HEK293 (cell line): ENCODE results near the gene SAMD4A.

Experiments
- CTCF ChIA-PET: fragments of 350-600 bp; formaldehyde crosslinking; extraction: SDS; loops from one replicate; lab custom pipeline; 2021; ENCODE audit warnings: antibody characterized with exemption; lab: Yijun Ruan, JAX
- POLR2A ChIA-PET: fragments of 300-600 bp; formaldehyde crosslinking; extraction: SDS; loops from one replicate; lab custom pipeline; 2020; ENCODE audit warnings: antibody characterized with exemption, inconsistent platforms; lab: Yijun Ruan, JAX
- H3K27ac ChIP-seq: fragments of 200-500 bp; sonication (Bioruptor generic); 2 replicates; pipeline ENCODE4 v1.5.1; 2014; ENCODE audit warnings: low read depth, low read length, control low read depth, inconsistent platforms; ENCODE audit errors: extremely low read depth
- H3K36me3 ChIP-seq, 2 experiments: fragments of 200-500 bp in 1 of 2; sonication (Bioruptor generic) in 1 of 2; 1 replicate in 1 of 2; 2 replicates in 1 of 2; pipeline ENCODE4 v1.5.1; 2014 to 2017; ENCODE audit warnings: inconsistent platforms in 2 of 2, low read length in 2 of 2; ENCODE audit not compliant: control insufficient read depth in 2 of 2, insufficient read depth in 1 of 2
- H3K4me1 ChIP-seq: fragments of 200-500 bp; sonication (Bioruptor generic); 2 replicates; pipeline ENCODE4 v1.5.1; 2014; ENCODE audit warnings: mild to moderate bottlenecking, low read length, inconsistent platforms; ENCODE audit not compliant: control insufficient read depth, insufficient read depth
- H3K4me3 ChIP-seq: 2 replicates; pipeline ENCODE4 v1.5.1; 2011; ENCODE audit warnings: low read depth, mild to moderate bottlenecking, control low read depth, low read length, moderate library complexity
- H3K9me3 ChIP-seq: fragments of 200-500 bp; sonication (Bioruptor generic); 2 replicates; pipeline ENCODE4 v1.5.1; 2014; ENCODE audit warnings: low read depth, low read length, inconsistent platforms; ENCODE audit not compliant: control insufficient read depth, insufficient read depth
- GFI1B ChIP-seq: fragments of 450-650 bp; formaldehyde crosslinking; IDR thresholded peaks from 2 replicates; pipeline ENCODE4 v1.5.1; 2016; ENCODE audit warnings: missing biosample characterization, missing genetic modification characterization
- OVOL3 ChIP-seq: fragments of 450-650 bp; formaldehyde crosslinking; IDR thresholded peaks from 2 replicates; pipeline ENCODE4 v1.5.1; 2016; ENCODE audit warnings: missing biosample characterization, missing genetic modification characterization
- SALL2 ChIP-seq: fragments of 450-650 bp; formaldehyde crosslinking; IDR thresholded peaks from 2 replicates; pipeline ENCODE4 v1.5.0; 2017; ENCODE audit warnings: missing biosample characterization, mild to moderate bottlenecking, missing genetic modification characterization, borderline replicate concordance
- ZNF138 ChIP-seq: fragments of 450-650 bp; formaldehyde crosslinking; IDR thresholded peaks from 2 replicates; pipeline ENCODE4 v1.5.1; 2016; ENCODE audit warnings: missing biosample characterization, missing genetic modification characterization, borderline replicate concordance
- ZNF2 ChIP-seq: fragments of 450-650 bp; formaldehyde crosslinking; IDR thresholded peaks from 2 replicates; pipeline ENCODE4 v1.5.1; 2016; ENCODE audit warnings: missing biosample characterization, missing genetic modification characterization
- ZNF214 ChIP-seq: fragments of 450-650 bp; formaldehyde crosslinking; IDR thresholded peaks from 2 replicates; pipeline ENCODE4 v1.5.1; 2017; ENCODE audit warnings: missing biosample characterization, mild to moderate bottlenecking, missing genetic modification characterization, borderline replicate concordance
- ZNF335 ChIP-seq: fragments of 450-650 bp; formaldehyde crosslinking; conservative IDR thresholded peaks from 2 replicates; pipeline ENCODE4 v1.5.1; 2016; ENCODE audit warnings: missing biosample characterization, missing genetic modification characterization
- ZNF394 ChIP-seq: fragments of 450-650 bp; formaldehyde crosslinking; IDR thresholded peaks from 2 replicates; pipeline ENCODE4 v1.5.1; 2016; ENCODE audit warnings: missing biosample characterization, missing genetic modification characterization, mild to moderate bottlenecking, moderate library complexity, borderline replicate concordance
- ZNF473 ChIP-seq: fragments of 450-650 bp; formaldehyde crosslinking; IDR thresholded peaks from 2 replicates; pipeline ENCODE4 v1.5.1; 2017; ENCODE audit warnings: missing biosample characterization, missing genetic modification characterization
- ZNF571 ChIP-seq: fragments of 450-650 bp; formaldehyde crosslinking; IDR thresholded peaks from 2 replicates; pipeline ENCODE4 v1.5.0; 2017; ENCODE audit warnings: missing biosample characterization, missing genetic modification characterization
- TF ChIP-seq, protein P1 (sequence below): fragments of 450-650 bp; formaldehyde crosslinking; IDR thresholded peaks from 2 replicates; pipeline ENCODE4 v1.5.1; 2017; ENCODE audit warnings: missing biosample characterization, missing genetic modification characterization
- TF ChIP-seq, protein P2 (sequence below): sonication (generic); formaldehyde crosslinking; IDR thresholded peaks from 2 replicates; pipeline ENCODE4 v1.8.1; 2022; ENCODE audit warnings: mild to moderate bottlenecking, moderate library complexity, missing genetic modification reagents
- TF ChIP-seq, protein P3 (sequence below): fragments of 450-650 bp; formaldehyde crosslinking; conservative IDR thresholded peaks from 2 replicates; pipeline ENCODE4 v1.5.1; 2016; ENCODE audit warnings: low read depth, missing biosample characterization, missing genetic modification characterization
- TF ChIP-seq, protein P4 (sequence below): fragments of 450-650 bp; IDR thresholded peaks from 2 replicates; pipeline ENCODE4 v1.5.1; 2018; ENCODE audit warnings: missing biosample characterization, mild to moderate bottlenecking, missing genetic modification characterization
- TF ChIP-seq, protein P5 (sequence below): fragments of 450-650 bp; formaldehyde crosslinking; IDR thresholded peaks from 2 replicates; pipeline ENCODE4 v1.5.1; 2017; ENCODE audit warnings: missing biosample characterization, missing genetic modification characterization

Gene SAMD4A

DNA sequence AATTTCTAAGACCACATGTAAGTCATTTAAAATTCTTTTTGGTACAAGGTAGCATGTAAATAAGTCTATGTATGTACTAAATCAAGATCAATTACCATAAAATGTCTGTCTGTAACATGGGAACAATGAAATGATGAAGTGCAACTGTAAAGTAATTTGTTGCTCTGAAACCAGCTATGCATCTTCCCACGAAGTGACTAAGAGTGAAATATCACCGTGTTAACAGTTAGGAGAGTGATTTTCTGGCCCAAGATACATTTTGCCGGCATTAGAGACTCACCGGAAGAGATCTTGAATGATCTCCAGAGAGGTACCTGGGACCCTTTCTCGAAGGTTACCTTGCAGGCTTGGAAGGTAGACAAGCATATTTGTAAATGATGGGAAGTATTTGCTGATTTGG, 105.8 kb downstream of the SAMD4A start:
- H3K4me1 ChIP-seq: peaks cover 20% of the 10 kb centered on the region
- H3K9me3 ChIP-seq: no peaks in the 10 kb centered on the region
- no peak overlapping the region for H3K27ac ChIP-seq
- H3K4me3 ChIP-seq: no peak overlapping the region
- CTCF ChIA-PET: interaction anchor here (0.6 to 1.0 kb wide), 3 partner anchors 18 to 104 kb away, joined by 3 to 4 read pairs (median 3); no protein-coding TSS in a partner anchor
- no peak for TF ChIP-seq ZNF2 (tag by site-specific recombination)
- TF ChIP-seq ZNF571: no peak
- no peak for TF ChIP-seq ZNF214
- TF ChIP-seq, protein P1, sequence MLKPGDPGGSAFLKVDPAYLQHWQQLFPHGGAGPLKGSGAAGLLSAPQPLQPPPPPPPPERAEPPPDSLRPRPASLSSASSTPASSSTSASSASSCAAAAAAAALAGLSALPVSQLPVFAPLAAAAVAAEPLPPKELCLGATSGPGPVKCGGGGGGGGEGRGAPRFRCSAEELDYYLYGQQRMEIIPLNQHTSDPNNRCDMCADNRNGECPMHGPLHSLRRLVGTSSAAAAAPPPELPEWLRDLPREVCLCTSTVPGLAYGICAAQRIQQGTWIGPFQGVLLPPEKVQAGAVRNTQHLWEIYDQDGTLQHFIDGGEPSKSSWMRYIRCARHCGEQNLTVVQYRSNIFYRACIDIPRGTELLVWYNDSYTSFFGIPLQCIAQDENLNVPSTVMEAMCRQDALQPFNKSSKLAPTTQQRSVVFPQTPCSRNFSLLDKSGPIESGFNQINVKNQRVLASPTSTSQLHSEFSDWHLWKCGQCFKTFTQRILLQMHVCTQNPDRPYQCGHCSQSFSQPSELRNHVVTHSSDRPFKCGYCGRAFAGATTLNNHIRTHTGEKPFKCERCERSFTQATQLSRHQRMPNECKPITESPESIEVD (tag by site-specific recombination): no peak
- no peak for TF ChIP-seq SALL2 (tag by site-specific recombination)
- TF ChIP-seq, protein P2, sequence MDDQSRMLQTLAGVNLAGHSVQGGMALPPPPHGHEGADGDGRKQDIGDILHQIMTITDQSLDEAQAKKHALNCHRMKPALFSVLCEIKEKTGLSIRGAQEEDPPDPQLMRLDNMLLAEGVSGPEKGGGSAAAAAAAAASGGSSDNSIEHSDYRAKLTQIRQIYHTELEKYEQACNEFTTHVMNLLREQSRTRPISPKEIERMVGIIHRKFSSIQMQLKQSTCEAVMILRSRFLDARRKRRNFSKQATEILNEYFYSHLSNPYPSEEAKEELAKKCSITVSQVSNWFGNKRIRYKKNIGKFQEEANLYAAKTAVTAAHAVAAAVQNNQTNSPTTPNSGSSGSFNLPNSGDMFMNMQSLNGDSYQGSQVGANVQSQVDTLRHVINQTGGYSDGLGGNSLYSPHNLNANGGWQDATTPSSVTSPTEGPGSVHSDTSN (CRISPR knock-in tag): no peak
- TF ChIP-seq, protein P3, sequence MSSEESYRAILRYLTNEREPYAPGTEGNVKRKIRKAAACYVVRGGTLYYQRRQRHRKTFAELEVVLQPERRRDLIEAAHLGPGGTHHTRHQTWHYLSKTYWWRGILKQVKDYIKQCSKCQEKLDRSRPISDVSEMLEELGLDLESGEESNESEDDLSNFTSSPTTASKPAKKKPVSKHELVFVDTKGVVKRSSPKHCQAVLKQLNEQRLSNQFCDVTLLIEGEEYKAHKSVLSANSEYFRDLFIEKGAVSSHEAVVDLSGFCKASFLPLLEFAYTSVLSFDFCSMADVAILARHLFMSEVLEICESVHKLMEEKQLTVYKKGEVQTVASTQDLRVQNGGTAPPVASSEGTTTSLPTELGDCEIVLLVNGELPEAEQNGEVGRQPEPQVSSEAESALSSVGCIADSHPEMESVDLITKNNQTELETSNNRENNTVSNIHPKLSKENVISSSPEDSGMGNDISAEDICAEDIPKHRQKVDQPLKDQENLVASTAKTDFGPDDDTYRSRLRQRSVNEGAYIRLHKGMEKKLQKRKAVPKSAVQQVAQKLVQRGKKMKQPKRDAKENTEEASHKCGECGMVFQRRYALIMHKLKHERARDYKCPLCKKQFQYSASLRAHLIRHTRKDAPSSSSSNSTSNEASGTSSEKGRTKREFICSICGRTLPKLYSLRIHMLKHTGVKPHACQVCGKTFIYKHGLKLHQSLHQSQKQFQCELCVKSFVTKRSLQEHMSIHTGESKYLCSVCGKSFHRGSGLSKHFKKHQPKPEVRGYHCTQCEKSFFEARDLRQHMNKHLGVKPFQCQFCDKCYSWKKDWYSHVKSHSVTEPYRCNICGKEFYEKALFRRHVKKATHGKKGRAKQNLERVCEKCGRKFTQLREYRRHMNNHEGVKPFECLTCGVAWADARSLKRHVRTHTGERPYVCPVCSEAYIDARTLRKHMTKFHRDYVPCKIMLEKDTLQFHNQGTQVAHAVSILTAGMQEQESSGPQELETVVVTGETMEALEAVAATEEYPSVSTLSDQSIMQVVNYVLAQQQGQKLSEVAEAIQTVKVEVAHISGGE (tag by site-specific recombination): no peak
- TF ChIP-seq ZNF138: no peak
- no peaks in the 10 kb centered on the region for H3K36me3 ChIP-seq
- POLR2A ChIA-PET: no interaction called here

DNA sequence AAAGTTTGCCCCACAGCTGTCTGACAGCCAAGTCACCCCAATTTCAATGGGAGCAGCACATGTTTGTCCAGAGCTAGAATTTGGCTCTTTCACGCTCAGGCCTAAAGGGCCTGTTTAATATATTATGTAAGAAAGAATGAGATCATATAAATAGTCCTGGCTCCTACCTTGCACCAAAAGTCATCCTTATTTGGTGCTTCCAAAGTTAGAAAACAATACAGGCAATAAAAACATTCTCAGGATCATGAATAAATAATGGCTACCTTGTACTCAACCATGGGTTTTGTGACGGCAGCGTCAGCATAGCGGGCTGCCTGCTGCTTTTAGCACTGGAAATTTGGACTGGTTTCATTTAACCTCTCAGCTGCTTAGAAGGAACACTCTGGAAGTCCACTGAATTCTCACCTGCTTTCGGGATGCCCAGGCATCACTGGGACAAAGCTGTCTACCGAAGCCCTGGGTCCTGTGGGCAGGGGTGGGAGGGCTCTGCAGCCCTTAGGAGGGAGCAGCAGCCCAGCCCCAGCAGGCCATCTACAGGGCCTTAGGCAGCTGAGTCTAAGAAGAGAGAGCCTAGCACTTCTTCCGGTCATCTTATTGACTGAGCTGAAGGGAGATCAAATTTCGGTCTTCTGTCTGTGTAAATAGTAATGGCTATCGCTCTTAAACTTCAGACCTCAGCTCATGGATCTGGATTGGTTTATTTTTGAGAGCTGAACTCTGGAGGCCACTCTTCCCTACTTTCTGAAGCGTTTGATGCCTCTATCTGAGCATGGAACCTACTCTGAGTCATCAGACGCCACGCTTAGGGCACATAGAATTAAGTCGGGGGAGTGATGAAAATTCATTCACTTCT, 106.5 kb downstream of the SAMD4A start:
- no peaks in the 10 kb centered on the region for H3K36me3 ChIP-seq
- TF ChIP-seq ZNF335 (tag by site-specific recombination) (peak; percentile 26), OVOL3 (tag by site-specific recombination) (no peak)
- H3K4me3 ChIP-seq: no peak overlapping the region
- H3K9me3 ChIP-seq: no peaks in the 10 kb centered on the region
- peaks cover 24% of the 10 kb centered on the region for H3K4me1 ChIP-seq
- no peak overlapping the region for H3K27ac ChIP-seq
- CTCF ChIA-PET: interaction anchor here (0.5 to 0.6 kb wide), 2 partner anchors 47 to 1328 kb away, joined by 3 read pairs; no protein-coding TSS in a partner anchor
- POLR2A ChIA-PET: interaction anchor here (0.6 kb wide), 2 partner anchors 105 to 106 kb away, joined by 3 read pairs; no protein-coding TSS in a partner anchor

DNA sequence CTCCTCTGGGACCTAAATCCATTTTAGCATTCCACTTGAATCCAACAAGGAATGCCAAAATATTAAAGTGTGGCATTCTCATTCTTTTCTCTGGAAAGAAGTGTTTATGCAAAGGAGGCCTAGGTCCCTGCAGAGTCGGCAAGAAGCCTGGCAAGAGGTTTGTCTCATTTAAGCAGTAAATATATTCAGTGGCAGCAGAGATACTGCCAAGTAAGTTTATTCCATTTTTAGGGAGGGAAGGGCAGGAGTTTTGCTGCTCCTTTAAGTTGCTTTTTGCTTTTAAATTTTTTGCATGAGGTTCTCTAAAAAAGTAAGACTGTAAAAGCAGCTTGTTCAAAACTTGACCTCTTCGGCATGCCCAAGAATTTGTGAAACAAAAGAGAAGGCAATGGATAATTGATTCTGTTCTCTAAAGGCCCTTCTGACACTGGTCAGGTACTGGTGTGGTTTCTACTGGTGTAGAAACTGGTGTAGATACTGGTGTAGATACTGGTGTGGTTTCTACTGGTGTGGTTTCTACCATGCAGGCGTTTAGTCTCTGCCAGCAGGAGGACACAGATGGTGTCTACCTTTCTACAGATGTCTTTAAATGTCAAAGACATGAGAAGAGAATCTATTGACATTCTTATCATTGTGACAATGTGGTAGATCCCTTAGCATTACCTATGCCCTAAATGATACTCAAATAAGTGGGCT, 107.3 kb downstream of the SAMD4A start:
- Histone ChIP-seq H3K27ac (no peak overlapping the region), H3K4me3 (no peak overlapping the region), H3K4me1 (peaks cover 24% of the 10 kb centered on the region), H3K9me3 (no peaks in the 10 kb centered on the region), H3K36me3 (no peaks in the 10 kb centered on the region)
- ChIA-PET CTCF (no interaction called here), POLR2A (interaction anchor here (0.6 kb wide), 2 partner anchors 105 to 106 kb away, joined by 3 read pairs; no protein-coding TSS in a partner anchor)
- TF ChIP-seq ZNF394 (tag by site-specific recombination): no peak
- no peak for TF ChIP-seq ZNF473 (tag by site-specific recombination)
- TF ChIP-seq, protein P4, sequence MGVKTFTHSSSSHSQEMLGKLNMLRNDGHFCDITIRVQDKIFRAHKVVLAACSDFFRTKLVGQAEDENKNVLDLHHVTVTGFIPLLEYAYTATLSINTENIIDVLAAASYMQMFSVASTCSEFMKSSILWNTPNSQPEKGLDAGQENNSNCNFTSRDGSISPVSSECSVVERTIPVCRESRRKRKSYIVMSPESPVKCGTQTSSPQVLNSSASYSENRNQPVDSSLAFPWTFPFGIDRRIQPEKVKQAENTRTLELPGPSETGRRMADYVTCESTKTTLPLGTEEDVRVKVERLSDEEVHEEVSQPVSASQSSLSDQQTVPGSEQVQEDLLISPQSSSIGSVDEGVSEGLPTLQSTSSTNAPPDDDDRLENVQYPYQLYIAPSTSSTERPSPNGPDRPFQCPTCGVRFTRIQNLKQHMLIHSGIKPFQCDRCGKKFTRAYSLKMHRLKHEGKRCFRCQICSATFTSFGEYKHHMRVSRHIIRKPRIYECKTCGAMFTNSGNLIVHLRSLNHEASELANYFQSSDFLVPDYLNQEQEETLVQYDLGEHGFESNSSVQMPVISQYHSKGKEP (tag by site-specific recombination): no peak
- TF ChIP-seq GFI1B (tag by site-specific recombination): no peak
- TF ChIP-seq, protein P5, sequence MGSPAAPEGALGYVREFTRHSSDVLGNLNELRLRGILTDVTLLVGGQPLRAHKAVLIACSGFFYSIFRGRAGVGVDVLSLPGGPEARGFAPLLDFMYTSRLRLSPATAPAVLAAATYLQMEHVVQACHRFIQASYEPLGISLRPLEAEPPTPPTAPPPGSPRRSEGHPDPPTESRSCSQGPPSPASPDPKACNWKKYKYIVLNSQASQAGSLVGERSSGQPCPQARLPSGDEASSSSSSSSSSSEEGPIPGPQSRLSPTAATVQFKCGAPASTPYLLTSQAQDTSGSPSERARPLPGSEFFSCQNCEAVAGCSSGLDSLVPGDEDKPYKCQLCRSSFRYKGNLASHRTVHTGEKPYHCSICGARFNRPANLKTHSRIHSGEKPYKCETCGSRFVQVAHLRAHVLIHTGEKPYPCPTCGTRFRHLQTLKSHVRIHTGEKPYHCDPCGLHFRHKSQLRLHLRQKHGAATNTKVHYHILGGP: no peak
